CD4-positive, alpha-beta T cell (primary cell): ENCODE results near the gene KIAA1671. TPM values are rescaled to one million over a fixed set of nuclear protein-coding genes. Genes with fewer than 3 reads are reported as not detected.

Source experiments
- ATAC-seq: fragments of 200-7000 bp; cut with Tn5 transposase; one replicate; pipeline ENCODE4 v1.10.0; 2022; ENCODE audit warnings: mild to moderate bottlenecking; ENCODE audit not compliant: poor library complexity
- CTCF ChIA-PET: fragments of 350-600 bp; sonication (Branson Sonifier 250); formaldehyde crosslinking; loops from one replicate; lab custom pipeline; 2021; ENCODE audit warnings: antibody characterized with exemption, inconsistent platforms; lab: Charles Lee
- POLR2A ChIA-PET: fragments of 350-600 bp; sonication (Branson Sonifier 250); formaldehyde crosslinking; loops from one replicate; lab custom pipeline; 2021; ENCODE audit warnings: antibody characterized with exemption, inconsistent platforms; lab: Charles Lee
- DNase-seq, 14 experiments: peaks; one replicate each; pipeline ENCODE4 v3.0.0-alpha.2; 2013 to 2020; ENCODE audit warnings: mixed read lengths in 2 of 14
- H3K27ac ChIP-seq, 2 donors: one replicate each; pipeline versions ENCODE4 v1.5.1 to v1.7.0; 2013; ENCODE audit warnings: low read length in 2 of 2, low read depth in 1 of 2, mild to moderate bottlenecking in 1 of 2
- H3K27me3 ChIP-seq, 2 experiments: 1 replicate in 1 of 2; 2 replicates in 1 of 2; pipeline versions ENCODE4 v1.6.1 to v1.7.0; 2013; ENCODE audit warnings: low read length in 2 of 2, control low read depth in 1 of 2, mild to moderate bottlenecking in 1 of 2, moderate library complexity in 1 of 2; ENCODE audit not compliant: insufficient read depth in 2 of 2, control insufficient read depth in 1 of 2
- H3K36me3 ChIP-seq: one replicate; pipeline ENCODE4 v1.6.1; 2013; ENCODE audit warnings: low read length, control low read depth; ENCODE audit not compliant: insufficient read depth
- H3K4me1 ChIP-seq: one replicate; pipeline ENCODE4 v1.6.1; 2013; ENCODE audit warnings: low read length, control low read depth; ENCODE audit not compliant: insufficient read depth
- H3K4me3 ChIP-seq: one replicate; pipeline ENCODE4 v1.5.1; 2013; ENCODE audit warnings: mild to moderate bottlenecking, low read length, moderate library complexity
- H3K9me3 ChIP-seq, 2 experiments: 1 replicate in 1 of 2; 2 replicates in 1 of 2; pipeline versions ENCODE4 v1.6.1 to v1.7.0; 2013; ENCODE audit warnings: low read length in 2 of 2, mild to moderate bottlenecking in 2 of 2, control low read depth in 1 of 2, moderate library complexity in 1 of 2; ENCODE audit not compliant: control insufficient read depth in 1 of 2, insufficient read depth in 1 of 2
- H3K27ac Mint-ChIP-seq: one replicate; pipeline ENCODE4 v1.8.0; 2020; ENCODE audit warnings: mixed read lengths
- H3K27me3 Mint-ChIP-seq: one replicate; pipeline ENCODE4 v1.8.0; 2021; ENCODE audit warnings: mixed read lengths
- H3K36me3 Mint-ChIP-seq: one replicate; pipeline ENCODE4 v1.8.0; 2021; ENCODE audit warnings: low read depth, mixed read lengths
- H3K4me1 Mint-ChIP-seq: one replicate; pipeline ENCODE4 v1.8.0; 2021; ENCODE audit warnings: low read depth, mixed read lengths
- H3K4me3 Mint-ChIP-seq: one replicate; pipeline ENCODE4 v1.8.0; 2020; ENCODE audit warnings: mild to moderate bottlenecking, mixed read lengths
- H3K9me3 Mint-ChIP-seq: one replicate; pipeline ENCODE4 v1.8.0; 2020; ENCODE audit warnings: mixed read lengths
- CTCF ChIP-seq: fragments of 200-600 bp; IDR thresholded peaks from one replicate; pipeline ENCODE4 v1.8.0; 2022; ENCODE audit warnings: antibody characterized with exemption, mild to moderate bottlenecking
- intact Hi-C, 2 experiments: fragments of 100-400 bp; cut with DNase I in 1 of 2; cut with micrococcal nuclease in 1 of 2; formaldehyde crosslinking; loops; one replicate each; pipeline versions ENCODE4 v1.15.1 to v1.9.0; 2023 to 2025; cut with DNase I, micrococcal nuclease
- total RNA-seq, 174 experiments: library from RNA in 2 of 174; stranded (reverse) in 2 of 174; gene quantifications; one replicate each; pipeline ENCODE4 v1.2.3 and lab custom pipeline; 2021 to 2026

The KIAA1671 gene
- total RNA-seq, 2 experiments from 2014 or later = 2.6 to 2.9 TPM

- intact Hi-C loops = no loop called here
- Mint-ChIP-seq H3K36me3 (no peaks in the 10 kb centered on the region), H3K27ac (no peak overlapping the region), H3K4me3 (no peak overlapping the region), H3K27me3 (peaks cover 6% of the 10 kb centered on the region), H3K4me1 (no peaks in the 10 kb centered on the region), H3K9me3 (no peaks in the 10 kb centered on the region)
- no peak overlapping the region for H3K27ac ChIP-seq
- H3K4me1 ChIP-seq = peaks cover 8% of the 10 kb centered on the region
- ATAC-seq = no peak
- H3K4me3 ChIP-seq = no peak overlapping the region
- no peak for DNase-seq
- TF ChIP-seq CTCF = no peak
- no peaks in the 10 kb centered on the region for H3K36me3 ChIP-seq
- peaks cover 0 to 4% of the 10 kb centered on the region in 2 experiments for H3K9me3 ChIP-seq
- POLR2A ChIA-PET = no interaction called here
- CTCF ChIA-PET = no interaction called here
- H3K27me3 ChIP-seq = peaks cover 0 to 4% of the 10 kb centered on the region in 2 experiments
Measured at GRCh38 chr22:24981656-24982055, 29.1 kb downstream of the KIAA1671 start.

- ChIA-PET POLR2A (no interaction called here), CTCF (no interaction called here)
- no peak for TF ChIP-seq CTCF
- intact Hi-C loops = no loop called here
- Histone ChIP-seq H3K27ac (no peak overlapping the region), H3K27me3 (peaks cover 0 to 4% of the 10 kb centered on the region in 2 experiments), H3K4me1 (peaks cover 15% of the 10 kb centered on the region), H3K36me3 (no peaks in the 10 kb centered on the region), H3K4me3 (no peak overlapping the region), H3K9me3 (peaks cover 0 to 4% of the 10 kb centered on the region in 2 experiments)
- Mint-ChIP-seq H3K27ac (no peak overlapping the region), H3K4me3 (no peak overlapping the region), H3K36me3 (no peaks in the 10 kb centered on the region), H3K27me3 (peaks cover 6% of the 10 kb centered on the region), H3K9me3 (no peaks in the 10 kb centered on the region), H3K4me1 (no peaks in the 10 kb centered on the region)
- DNase-seq (no peak), ATAC-seq (no peak)
Measured at GRCh38 chr22:24982301-24983056, 30.0 kb downstream of the KIAA1671 start.

GRCh38 chr22:24983151-24983550 lies 30.6 kb downstream of the KIAA1671 start:
- Mint-ChIP-seq H3K27ac (no peak overlapping the region), H3K4me3 (no peak overlapping the region), H3K9me3 (no peaks in the 10 kb centered on the region), H3K4me1 (no peaks in the 10 kb centered on the region), H3K27me3 (peaks cover 6% of the 10 kb centered on the region), H3K36me3 (no peaks in the 10 kb centered on the region)
- no peak for ATAC-seq
- ChIA-PET POLR2A (no interaction called here), CTCF (interaction anchor here (0.6 kb wide), 2 partner anchors 15 to 65 kb away, joined by 3 to 4 read pairs; no protein-coding TSS in a partner anchor)
- Histone ChIP-seq H3K27ac (no peak overlapping the region), H3K4me1 (peaks cover 15% of the 10 kb centered on the region), H3K4me3 (no peak overlapping the region), H3K27me3 (peaks cover 0 to 4% of the 10 kb centered on the region in 2 experiments), H3K36me3 (no peaks in the 10 kb centered on the region), H3K9me3 (peaks cover 0 to 4% of the 10 kb centered on the region in 2 experiments)
- intact Hi-C loops = no loop called here
- TF ChIP-seq CTCF = no peak
- DNase-seq = no peak
